GM18951 (cell line): ENCODE data around the gene SLC28A1.

Source experiments
- POLR2A ChIP-seq: IDR thresholded peaks from 4 replicates; pipeline ENCODE4 v1.6.1; 2011; ENCODE audit warnings: mild to moderate bottlenecking; ENCODE audit not compliant: insufficient read length, insufficient read depth; ENCODE audit errors: extremely low read depth
- in situ Hi-C: fragments of 300-500 bp; cut with MboI; formaldehyde crosslinking; loops from one replicate; pipeline ENCODE4 v1.12.0; 2022; ENCODE audit warnings: low sequenced_read_pairs, mixed read lengths, inconsistent platforms; ENCODE audit not compliant: unreplicated experiment

SLC28A1 gene

GRCh38 chr15:84962955-84963354 is 78.5 kb downstream of the SLC28A1 start:
- no peak for TF ChIP-seq POLR2A
- in situ Hi-C loops: no loop called here

- in situ Hi-C loops: no loop called here
Observed at GRCh38 chr15:84967380-84967779, 82.9 kb downstream of the SLC28A1 start.

GRCh38 chr15:84968301-84968700 is 83.8 kb downstream of the SLC28A1 start:
- TF ChIP-seq POLR2A: no peak
- in situ Hi-C loops: no loop called here

More at GRCh38 chr15:84967380-84967779, 82.9 kb downstream of the SLC28A1 start:
- TF ChIP-seq POLR2A: no peak

- in situ Hi-C loops: no loop called here
- no peak for TF ChIP-seq POLR2A
Observed at GRCh38 chr15:84969257-84969656, 84.8 kb downstream of the SLC28A1 start.

- in situ Hi-C loops: loop anchor here (10.0 kb wide), 1 partner anchor 74 kb away; no protein-coding TSS in a partner anchor
Observed at GRCh38 chr15:84970843-84971242, 86.4 kb downstream of the SLC28A1 start.

GRCh38 chr15:84973492-84974460 is 89.3 kb downstream of the SLC28A1 start:
- no peak for TF ChIP-seq POLR2A
- in situ Hi-C loops: loop anchor here (10.0 kb wide), 1 partner anchor 71 kb away; no protein-coding TSS in a partner anchor

More at GRCh38 chr15:84970843-84971242, 86.4 kb downstream of the SLC28A1 start:
- no peak for TF ChIP-seq POLR2A

GRCh38 chr15:84975871-84976351 is 91.4 kb downstream of the SLC28A1 start:
- no peak for TF ChIP-seq POLR2A
- in situ Hi-C loops: loop anchor here (10.0 kb wide), 1 partner anchor 69 kb away; no protein-coding TSS in a partner anchor

GRCh38 chr15:84976746-84977345 is 92.4 kb downstream of the SLC28A1 start:
- in situ Hi-C loops: loop anchor here (10.0 kb wide), 1 partner anchor 68 kb away; no protein-coding TSS in a partner anchor
- no peak for TF ChIP-seq POLR2A

- in situ Hi-C loops: loop anchor here (10.0 kb wide), 1 partner anchor 65 kb away; no protein-coding TSS in a partner anchor
- no peak for TF ChIP-seq POLR2A
Observed at GRCh38 chr15:84979651-84980050, 95.2 kb downstream of the SLC28A1 start.

GRCh38 chr15:84980196-84981053 is 96.0 kb downstream of the SLC28A1 start:
- in situ Hi-C loops: no loop called here
- peak; percentile 52 for TF ChIP-seq POLR2A

GRCh38 chr15:84981054-84981710 is 96.7 kb downstream of the SLC28A1 start:
- in situ Hi-C loops: no loop called here
- no peak for TF ChIP-seq POLR2A

- TF ChIP-seq POLR2A: peak; percentile 57
- in situ Hi-C loops: no loop called here
Observed at GRCh38 chr15:84981711-84982300, 97.3 kb downstream of the SLC28A1 start, which contains the start of gene PDE8A. TSS of gene PDE8A (plus strand) at chr15:84981856. CDS start at chr15:84982163, 307 bp downstream.
